ENCODE results near the gene PPM1B.

DNA sequence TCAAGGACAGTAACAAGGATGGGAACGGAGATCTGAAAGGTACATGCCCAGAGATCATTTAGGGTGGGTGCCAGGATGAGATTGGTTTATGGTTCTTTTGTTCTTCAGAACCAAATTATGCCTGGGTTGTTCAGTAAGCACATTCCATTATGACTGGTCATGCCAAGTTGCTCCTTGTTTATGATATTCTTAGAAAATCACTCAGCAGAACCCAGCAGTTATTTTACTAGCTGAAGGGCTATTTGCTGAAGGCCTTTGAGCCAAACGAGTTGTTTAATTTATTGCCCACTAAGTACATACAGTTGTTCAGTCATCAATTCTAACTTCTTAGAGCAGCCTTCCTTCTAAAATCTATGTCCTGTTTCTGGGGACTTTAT, 107.2 kb downstream of the PPM1B start:
- TF ChIP-seq CTCF (IDR thresholded peaks at IDR 0.05) (no peak), EP300 (IDR thresholded peaks at IDR 0.05) (no peak)
